Uterus (tissue), 4 donors: ENCODE measurements around the gene CPB1. TPM values are rescaled to one million over a fixed set of nuclear protein-coding genes. Genes with fewer than 3 reads are reported as not detected.

Experiments
- DNase-seq, 2 donors: peaks; one replicate each; pipeline ENCODE4 v3.0.0-alpha.2; 2019 to 2020
- H3K27ac ChIP-seq, 2 donors: fragments of 200-600 bp; sonication (generic); 1 replicate in 1 of 2; 2 replicates in 1 of 2; pipeline ENCODE4 v1.5.1; 2016 to 2018
- H3K27me3 ChIP-seq, 2 donors: fragments of 200-600 bp; sonication (generic); one replicate each; pipeline ENCODE4 v1.5.1; 2018 to 2019; ENCODE audit warnings: control low read depth in 1 of 2
- H3K36me3 ChIP-seq, 2 donors: fragments of 200-600 bp; sonication (generic); one replicate each; pipeline ENCODE4 v1.5.1; 2019; ENCODE audit warnings: control low read depth in 1 of 2
- H3K4me1 ChIP-seq, 2 donors: fragments of 200-600 bp; sonication (generic); one replicate each; pipeline ENCODE4 v1.5.1; 2018 to 2019; ENCODE audit warnings: control low read depth in 1 of 2
- H3K4me3 ChIP-seq, 2 donors: fragments of 200-600 bp; sonication (generic); 1 replicate in 1 of 2; 2 replicates in 1 of 2; pipeline ENCODE4 v1.5.1; 2018 to 2019; ENCODE audit warnings: mild to moderate bottlenecking in 1 of 2
- H3K9me3 ChIP-seq, 2 donors: fragments of 200-600 bp; sonication (generic); one replicate each; pipeline ENCODE4 v1.5.1; 2019; ENCODE audit warnings: control low read depth in 1 of 2
- CTCF ChIP-seq, 4 experiments: fragments of 200-600 bp in 2 of 4; fragments of 450-650 bp in 2 of 4; sonication (generic) in 2 of 4; IDR thresholded peaks; one replicate each; pipeline ENCODE4 v1.5.1; 2016 to 2019; ENCODE audit warnings: antibody characterized with exemption in 4 of 4, mild to moderate bottlenecking in 2 of 4, moderate library complexity in 1 of 4
- POLR2A ChIP-seq, 2 donors: fragments of 450-650 bp; IDR thresholded peaks; one replicate each; pipeline ENCODE4 v1.6.1; 2016; ENCODE audit warnings: antibody characterized with exemption in 2 of 2, mild to moderate bottlenecking in 1 of 2, moderate library complexity in 1 of 2
- intact Hi-C: fragments of 100-400 bp; cut with DNase I; formaldehyde crosslinking; loops from one replicate; pipeline ENCODE4 v1.15.1; 2023; ENCODE audit warnings: low total_unique reads
- total RNA-seq, 4 donors: library from RNA; depleted of rRNA in 3 of 4; stranded (reverse); fragments of >200 nt in 3 of 4; gene quantifications; one replicate each; pipeline versions ENCODE4 v1.1.0 to v1.2.4, GENCODE V29; 2014 to 2023
- donor health status: DM: yes; HTN: yes; CAD: no.

The CPB1 gene
- total RNA-seq, 4 donors from 2014 or later, result not detected

GRCh38 chr3:148903941-148904340 is 76.3 kb downstream of the CPB1 start:
- H3K36me3 ChIP-seq, result no peaks in the 10 kb centered on the region
- intact Hi-C loops, result no loop called here
- DNase-seq, result no peak
- no peak overlapping the region for H3K4me3 ChIP-seq
- TF ChIP-seq POLR2A (IDR thresholded peaks at IDR 0.05) (no peak), CTCF (IDR thresholded peaks at IDR 0.05) (no peak)
- H3K27ac ChIP-seq, result no peak overlapping the region
- no peaks in the 10 kb centered on the region for H3K9me3 ChIP-seq
- H3K4me1 ChIP-seq, result no peaks in the 10 kb centered on the region
- H3K27me3 ChIP-seq, result no peaks in the 10 kb centered on the region

- Histone ChIP-seq H3K27me3 (no peaks in the 10 kb centered on the region), H3K4me3 (no peak overlapping the region), H3K36me3 (no peaks in the 10 kb centered on the region), H3K27ac (no peak overlapping the region), H3K9me3 (no peaks in the 10 kb centered on the region), H3K4me1 (no peaks in the 10 kb centered on the region)
- TF ChIP-seq CTCF (IDR thresholded peaks at IDR 0.05), result no peak
- no peak for TF ChIP-seq POLR2A (IDR thresholded peaks at IDR 0.05)
- no peak for DNase-seq
- intact Hi-C loops, result no loop called here
Observed at GRCh38 chr3:148906667-148907066, 79.1 kb downstream of the CPB1 start.

Other genes with a start within 250 kb of the CPB1 start
- 10 to 100 TPM in 2 of 4 donors, 1 to 10 TPM in 2; 5.4 to 41.2 (median 10.5) TPM for gene AGTR1, start 129.9 kb upstream of the CPB1 start, total RNA-seq
- gene CPA3, start 37.5 kb downstream of the CPB1 start, total RNA-seq, result 10 to 100 TPM in 1 of 4 donors, 1 to 10 TPM in 3; 2.4 to 36.6 (median 6.0) TPM
- gene GYG1, start 163.7 kb downstream of the CPB1 start, total RNA-seq, result 100 to 1,000 TPM in 1 of 4 donors, 10 to 100 TPM in 3; 37.4 to 122 (median 64.2) TPM